DOHH2 (cell line): Measurements from ENCODE around the gene AFAP1L1.

Experiments
- EZH2phosphoT487 ChIP-seq: fragments of 200-600 bp; sonication (generic); IDR thresholded peaks from 2 replicates; pipeline ENCODE4 v1.6.1; 2017; ENCODE audit warnings: borderline replicate concordance, mild to moderate bottlenecking, antibody characterized with exemption, low read length, moderate library complexity, mixed read lengths
- TF ChIP-seq, protein P1 (sequence below): fragments of 200-600 bp; sonication (generic); IDR thresholded peaks from one replicate; pipeline ENCODE4 v1.5.1; 2014; ENCODE audit warnings: antibody characterized with exemption, mild to moderate bottlenecking, low read depth, low read length; ENCODE audit not compliant: poor library complexity, severe bottlenecking

DNA sequence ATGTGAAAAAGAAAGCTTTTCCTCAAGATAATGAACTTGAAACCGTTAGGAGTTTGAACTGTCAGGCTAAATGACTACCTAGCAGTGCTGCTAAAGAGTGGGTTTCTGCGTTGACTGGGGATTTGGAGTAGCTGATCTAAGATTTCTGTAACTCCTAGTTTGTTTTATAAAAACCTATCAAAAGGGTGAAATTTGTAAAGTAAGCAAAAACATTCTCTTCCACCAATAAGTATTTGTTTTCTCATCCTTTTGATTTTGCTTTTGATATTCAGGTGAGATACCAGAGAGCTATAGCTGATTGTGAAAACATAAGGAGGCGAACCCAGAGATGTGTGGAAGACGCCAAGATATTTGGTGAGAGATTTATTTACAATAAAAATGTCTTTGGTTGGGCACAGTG, 77.7 kb downstream of the AFAP1L1 start:
- TF ChIP-seq, protein P1, sequence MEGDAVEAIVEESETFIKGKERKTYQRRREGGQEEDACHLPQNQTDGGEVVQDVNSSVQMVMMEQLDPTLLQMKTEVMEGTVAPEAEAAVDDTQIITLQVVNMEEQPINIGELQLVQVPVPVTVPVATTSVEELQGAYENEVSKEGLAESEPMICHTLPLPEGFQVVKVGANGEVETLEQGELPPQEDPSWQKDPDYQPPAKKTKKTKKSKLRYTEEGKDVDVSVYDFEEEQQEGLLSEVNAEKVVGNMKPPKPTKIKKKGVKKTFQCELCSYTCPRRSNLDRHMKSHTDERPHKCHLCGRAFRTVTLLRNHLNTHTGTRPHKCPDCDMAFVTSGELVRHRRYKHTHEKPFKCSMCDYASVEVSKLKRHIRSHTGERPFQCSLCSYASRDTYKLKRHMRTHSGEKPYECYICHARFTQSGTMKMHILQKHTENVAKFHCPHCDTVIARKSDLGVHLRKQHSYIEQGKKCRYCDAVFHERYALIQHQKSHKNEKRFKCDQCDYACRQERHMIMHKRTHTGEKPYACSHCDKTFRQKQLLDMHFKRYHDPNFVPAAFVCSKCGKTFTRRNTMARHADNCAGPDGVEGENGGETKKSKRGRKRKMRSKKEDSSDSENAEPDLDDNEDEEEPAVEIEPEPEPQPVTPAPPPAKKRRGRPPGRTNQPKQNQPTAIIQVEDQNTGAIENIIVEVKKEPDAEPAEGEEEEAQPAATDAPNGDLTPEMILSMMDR = no peak
- no peak for TF ChIP-seq EZH2phosphoT487
